Hepatocyte (in vitro differentiated cells): ENCODE results near the gene TDRD6. TPM values are rescaled to one million over a fixed set of nuclear protein-coding genes. Genes with fewer than 3 reads are reported as not detected.
A peak's percentile ranks its signal among the peaks of the same experiment; 100 is the strongest.

Experiments
- DNase-seq: peaks from one replicate; pipeline ENCODE4 v3.0.0-alpha.2; 2016; ENCODE audit warnings: low spot score
- H2AFZ ChIP-seq: fragments of 200-600 bp; sonication (generic); 2 replicates; pipeline ENCODE4 v1.6.0; 2016; ENCODE audit warnings: antibody characterized with exemption, mild to moderate bottlenecking
- H3K27ac ChIP-seq: fragments of 200-600 bp; sonication (generic); 2 replicates; pipeline ENCODE4 v1.5.1; 2016; ENCODE audit warnings: mild to moderate bottlenecking
- H3K27me3 ChIP-seq: fragments of 200-600 bp; sonication (generic); 2 replicates; pipeline ENCODE4 v1.6.1; 2016
- H3K36me3 ChIP-seq: fragments of 200-600 bp; sonication (generic); replicated peaks from 2 replicates; pipeline ENCODE4 v1.5.1; 2016; ENCODE audit warnings: low read depth; ENCODE audit not compliant: insufficient read depth
- H3K4me1 ChIP-seq: fragments of 200-600 bp; sonication (generic); 2 replicates; pipeline ENCODE4 v1.5.1; 2016; ENCODE audit warnings: mild to moderate bottlenecking, moderate library complexity; ENCODE audit not compliant: insufficient read depth
- H3K4me2 ChIP-seq: fragments of 200-600 bp; sonication (generic); 2 replicates; pipeline ENCODE4 v1.6.0; 2016
- H3K4me3 ChIP-seq: fragments of 200-600 bp; sonication (generic); 2 replicates; pipeline ENCODE4 v1.5.1; 2016; ENCODE audit warnings: mild to moderate bottlenecking
- H3K79me2 ChIP-seq: fragments of 200-600 bp; sonication (generic); 2 replicates; pipeline ENCODE4 v1.6.0; 2017; ENCODE audit warnings: mild to moderate bottlenecking
- H3K9me2 ChIP-seq: fragments of 200-600 bp; sonication (generic); replicated peaks from 2 replicates; pipeline ENCODE4 v1.6.0; 2017; ENCODE audit warnings: mild to moderate bottlenecking; ENCODE audit not compliant: insufficient read depth
- H3K9me3 ChIP-seq: fragments of 200-600 bp; sonication (generic); 2 replicates; pipeline ENCODE4 v1.5.1; 2016; ENCODE audit warnings: low read depth, mild to moderate bottlenecking
- H4K20me1 ChIP-seq: fragments of 200-600 bp; sonication (generic); 2 replicates; pipeline ENCODE4 v1.6.0; 2016; ENCODE audit warnings: mild to moderate bottlenecking; ENCODE audit not compliant: insufficient read depth, poor library complexity, severe bottlenecking
- CTCF ChIP-seq: fragments of 200-600 bp; sonication (generic); IDR thresholded peaks from 2 replicates; pipeline ENCODE4 v1.5.1; 2016; ENCODE audit warnings: antibody characterized with exemption, mild to moderate bottlenecking; ENCODE audit not compliant: poor library complexity
- EZH2 ChIP-seq: fragments of 200-600 bp; sonication (generic); IDR thresholded peaks from 2 replicates; pipeline ENCODE4 v1.6.1; 2016; ENCODE audit warnings: antibody characterized with exemption, mild to moderate bottlenecking, borderline replicate concordance
- EZH2phosphoT487 ChIP-seq: fragments of 200-600 bp; sonication (generic); IDR thresholded peaks from one replicate; pipeline ENCODE4 v1.6.1; 2018; ENCODE audit warnings: antibody characterized with exemption, mild to moderate bottlenecking, low read depth, moderate library complexity; ENCODE audit not compliant: unreplicated experiment, severe bottlenecking
- WGBS: methylation state at CpG from one replicate; pipeline ENCODE4 v1.1.6; 2016; ENCODE audit warnings: low lambda C conversion rate; ENCODE audit errors: missing lambda C conversion rate; 5-methylcytosine and 5-hydroxymethylcytosine counted together
- polyA plus RNA-seq: library from polyadenylated mRNA; unstranded; fragments of >200 nt; fragmentation: Nextera tagmentation; extraction: Ambion mirVana; gene quantifications from 2 replicates; pipeline ENCODE4 v1.2.1, GENCODE V29; 2016
- total RNA-seq: library from RNA; depleted of rRNA; stranded (reverse); fragments of >200 nt; gene quantifications from 2 replicates; pipeline ENCODE4 v1.2.3, GENCODE V29; 2014

TDRD6 gene
- total and polyA plus RNA-seq, 2 experiments from 2014 or later: 0.20 to 0.34 TPM

GRCh38 chr6:46734867-46735719 lies 47.4 kb downstream of the TDRD6 start, which contains the start of gene PLA2G7:
TSS of gene PLA2G7 (minus strand) at chr6:46735375. CDS start at chr6:46722891, 12,484 bp downstream.
- H3K9me2 ChIP-seq: no peaks in the 10 kb centered on the region
- peak within 1 kb of the TSS; percentile 76 for H3K4me3 ChIP-seq
- H3K36me3 ChIP-seq: no peaks in the 10 kb centered on the region
- under 1% methylated on average over 68 of the region's 73 CpGs for WGBS
- TF ChIP-seq EZH2 (peak; percentile 56), EZH2phosphoT487 (no peak), CTCF (no peak)
- peaks cover 31% of the 10 kb centered on the region for H3K27me3 ChIP-seq
- peak within 1 kb of the TSS; percentile 85 for H2AFZ ChIP-seq
- peak; percentile 32 for DNase-seq
- peak within 1 kb of the TSS; percentile 100 for H3K4me2 ChIP-seq
- no peaks in the 10 kb centered on the region for H4K20me1 ChIP-seq
- H3K9me3 ChIP-seq: no peaks in the 10 kb centered on the region
- no peaks in the 10 kb centered on the region for H3K4me1 ChIP-seq
- H3K79me2 ChIP-seq: no peaks in the 10 kb centered on the region
- H3K27ac ChIP-seq: no peak within 1 kb of the TSS

GRCh38 chr6:46735720-46736031 lies 48.0 kb downstream of the TDRD6 start:
- Histone ChIP-seq H4K20me1 (no peaks in the 10 kb centered on the region), H3K27me3 (peaks cover 31% of the 10 kb centered on the region), H2AFZ (peak overlapping the region; percentile 85), H3K9me3 (no peaks in the 10 kb centered on the region), H3K9me2 (no peaks in the 10 kb centered on the region), H3K27ac (no peak overlapping the region), H3K4me3 (peak overlapping the region; percentile 76), H3K4me2 (peak overlapping the region; percentile 100), H3K36me3 (no peaks in the 10 kb centered on the region), H3K4me1 (no peaks in the 10 kb centered on the region), H3K79me2 (no peaks in the 10 kb centered on the region)
- WGBS: 27% methylated on average over 8 of the region's 8 CpGs
- no peak for TF ChIP-seq EZH2phosphoT487
- no peak for TF ChIP-seq CTCF
- TF ChIP-seq EZH2: no peak
- no peak for DNase-seq

GRCh38 chr6:46736906-46737305 lies 49.2 kb downstream of the TDRD6 start:
- Histone ChIP-seq H3K4me2 (no peak overlapping the region), H3K4me3 (no peak overlapping the region), H3K9me3 (no peaks in the 10 kb centered on the region), H4K20me1 (no peaks in the 10 kb centered on the region), H3K9me2 (no peaks in the 10 kb centered on the region), H2AFZ (no peak overlapping the region), H3K4me1 (no peaks in the 10 kb centered on the region), H3K27ac (no peak overlapping the region), H3K27me3 (peaks cover 31% of the 10 kb centered on the region), H3K36me3 (no peaks in the 10 kb centered on the region), H3K79me2 (no peaks in the 10 kb centered on the region)
- DNase-seq: no peak
- TF ChIP-seq EZH2 (no peak), EZH2phosphoT487 (no peak), CTCF (no peak)
